BLaER1 treated with 17β-estradiol and CSF1 and Interleukin-3, amounts not matched to agents 10 nM and 100 nM (cell line): ENCODE data around the gene CAMKMT.

Experiments
- H3K27ac ChIP-seq, 11 experiments: shearing (Covaris generic); formaldehyde crosslinking; 2 replicates each; pipeline ENCODE4 v1.8.1; 2022
- H3K27me3 ChIP-seq, 11 experiments: shearing (Covaris generic); formaldehyde crosslinking; 2 replicates each; pipeline ENCODE4 v1.8.1; 2022
- H3K36me3 ChIP-seq, 11 experiments: shearing (Covaris generic); formaldehyde crosslinking; 2 replicates each; pipeline ENCODE4 v1.8.1; 2022
- H3K4me1 ChIP-seq, 10 experiments: shearing (Covaris generic); formaldehyde crosslinking; 2 replicates each; pipeline ENCODE4 v1.8.1; 2022
- H3K4me2 ChIP-seq, 11 experiments: shearing (Covaris generic); formaldehyde crosslinking; 2 replicates each; pipeline ENCODE4 v1.8.1; 2022
- H3K4me3 ChIP-seq, 10 experiments: shearing (Covaris generic); formaldehyde crosslinking; 2 replicates each; pipeline ENCODE4 v1.8.1; 2022
- H3K9ac ChIP-seq, 11 experiments: shearing (Covaris generic); formaldehyde crosslinking; 2 replicates each; pipeline ENCODE4 v1.8.1; 2022
- H3K9me3 ChIP-seq, 11 experiments: shearing (Covaris generic); formaldehyde crosslinking; replicated peaks in 1 of 11; 2 replicates each; pipeline ENCODE4 v1.8.1; 2022
- H4K20me1 ChIP-seq, 11 experiments: shearing (Covaris generic); formaldehyde crosslinking; 2 replicates each; pipeline ENCODE4 v1.8.1; 2022
- Cebpa-rat ChIP-seq, 11 experiments: shearing (Covaris generic); IDR thresholded peaks; 2 replicates each; pipeline ENCODE4 v1.8.1; 2022

Gene CAMKMT

GRCh38 chr2:44772669-44773378 lies 411.1 kb downstream of the CAMKMT start:
- H3K4me3 ChIP-seq: no peak overlapping the region
- peaks cover under 1 to 13% (median 12%) of the 10 kb centered on the region in 10 experiments; a peak in 19 of 20 replicates for H3K4me1 ChIP-seq
- no peaks in the 10 kb centered on the region for H3K36me3 ChIP-seq

GRCh38 chr2:44774826-44775492 lies 413.2 kb downstream of the CAMKMT start:
- no peak overlapping the region for H3K27ac ChIP-seq
- no peak for TF ChIP-seq Cebpa-rat (IDR thresholded peaks at IDR 0.05)

More at GRCh38 chr2:44772669-44773378, 411.1 kb downstream of the CAMKMT start:
- H4K20me1 ChIP-seq: no peaks in the 10 kb centered on the region
- no peak overlapping the region for H3K27ac ChIP-seq
- H3K4me2 ChIP-seq: no peak overlapping the region
- peaks cover 0 to 4% (median 0%) of the 10 kb centered on the region in 11 experiments; a peak in 1 of 22 replicates for H3K27me3 ChIP-seq
- no peak for TF ChIP-seq Cebpa-rat (IDR thresholded peaks at IDR 0.05)
- H3K9me3 ChIP-seq: no peaks in the 10 kb centered on the region
- no peak overlapping the region for H3K9ac ChIP-seq

GRCh38 chr2:44777036-44777435 lies 415.3 kb downstream of the CAMKMT start:
- Histone ChIP-seq H3K27me3 (no peaks in the 10 kb centered on the region), H3K27ac (no peak overlapping the region; a peak in 1 of 22 replicates), H3K9me3 (peaks cover 2 to 18% (median 6%) of the 10 kb centered on the region in 11 experiments; a peak in 16 of 22 replicates), H3K9ac (peak overlapping the region in 1 of 11 experiments; percentile 53; a peak in 1 of 22 replicates), H3K4me1 (peaks cover 16 to 34% (median 32%) of the 10 kb centered on the region in 10 experiments), H4K20me1 (no peaks in the 10 kb centered on the region; a peak in 1 of 22 replicates), H3K4me3 (no peak overlapping the region), H3K36me3 (no peaks in the 10 kb centered on the region), H3K4me2 (peak overlapping the region in 10 of 11 experiments; percentile 90 to 95 (median 93); a peak in 20 of 22 replicates)
- TF ChIP-seq Cebpa-rat (IDR thresholded peaks at IDR 0.05): no peak

More at GRCh38 chr2:44774826-44775492, 413.2 kb downstream of the CAMKMT start:
- Histone ChIP-seq H3K9me3 (0 out of 22 replicates have a peak, but pooled peaks cover 0 to under 1% (median 0%) of the 10 kb centered on the region in 11 experiments), H3K9ac (no peak overlapping the region), H3K27me3 (no peaks in the 10 kb centered on the region), H3K4me3 (no peak overlapping the region), H3K36me3 (no peaks in the 10 kb centered on the region), H3K4me2 (no peak overlapping the region), H3K4me1 (peaks cover 16 to 34% (median 32%) of the 10 kb centered on the region in 10 experiments), H4K20me1 (no peaks in the 10 kb centered on the region; a peak in 1 of 22 replicates)

- Histone ChIP-seq H3K36me3 (no peaks in the 10 kb centered on the region), H3K4me1 (peaks cover 16 to 34% (median 32%) of the 10 kb centered on the region in 10 experiments), H3K4me2 (peak overlapping the region; percentile 90 to 95 (median 93)), H3K9me3 (peaks cover 7 to 23% (median 11%) of the 10 kb centered on the region in 11 experiments; a peak in 20 of 22 replicates), H3K27me3 (no peaks in the 10 kb centered on the region), H4K20me1 (no peaks in the 10 kb centered on the region; a peak in 1 of 22 replicates), H3K4me3 (peak overlapping the region in 5 of 10 experiments; percentile 19 to 58 (median 43); a peak in 4 of 20 replicates), H3K9ac (peak overlapping the region in 3 of 11 experiments; percentile 53 to 60 (median 59); a peak in 2 of 22 replicates), H3K27ac (peak overlapping the region in 4 of 11 experiments; percentile 62 to 66 (median 62); a peak in 4 of 22 replicates)
- TF ChIP-seq Cebpa-rat (IDR thresholded peaks at IDR 0.05): no peak
Measured at GRCh38 chr2:44777537-44777936, 415.8 kb downstream of the CAMKMT start.

GRCh38 chr2:44778221-44778654 lies 416.5 kb downstream of the CAMKMT start:
- Histone ChIP-seq H3K4me3 (peak overlapping the region in 9 of 10 experiments; percentile 26 to 58 (median 43); a peak in 15 of 20 replicates), H3K36me3 (no peaks in the 10 kb centered on the region), H4K20me1 (no peaks in the 10 kb centered on the region; a peak in 1 of 22 replicates), H3K4me2 (peak overlapping the region; percentile 90 to 95 (median 93)), H3K27me3 (no peaks in the 10 kb centered on the region), H3K4me1 (peaks cover 16 to 34% (median 32%) of the 10 kb centered on the region in 10 experiments), H3K9ac (peak overlapping the region in 8 of 11 experiments; percentile 15 to 66 (median 54); a peak in 12 of 22 replicates), H3K27ac (peak overlapping the region in 7 of 11 experiments; percentile 31 to 66 (median 62); a peak in 12 of 22 replicates), H3K9me3 (peaks cover 10 to 27% (median 16%) of the 10 kb centered on the region in 11 experiments; a peak in 20 of 22 replicates)
- TF ChIP-seq Cebpa-rat (IDR thresholded peaks at IDR 0.05): no peak

GRCh38 chr2:44778671-44779476 lies 417.1 kb downstream of the CAMKMT start:
- Histone ChIP-seq H3K9me3 (peaks cover 10 to 27% (median 16%) of the 10 kb centered on the region in 11 experiments; a peak in 20 of 22 replicates), H3K36me3 (no peaks in the 10 kb centered on the region), H3K27me3 (no peaks in the 10 kb centered on the region), H4K20me1 (no peaks in the 10 kb centered on the region; a peak in 1 of 22 replicates), H3K27ac (peak overlapping the region in 9 of 11 experiments; percentile 7 to 66 (median 53); a peak in 16 of 22 replicates), H3K4me3 (peak overlapping the region; percentile 11 to 58 (median 42); a peak in 16 of 20 replicates), H3K4me2 (peak overlapping the region; percentile 90 to 95 (median 93)), H3K4me1 (peaks cover 16 to 34% (median 32%) of the 10 kb centered on the region in 10 experiments), H3K9ac (peak overlapping the region in 9 of 11 experiments; percentile 25 to 66 (median 53); a peak in 18 of 22 replicates)
- TF ChIP-seq Cebpa-rat (IDR thresholded peaks at IDR 0.05): peak in 3 of 11 experiments; percentile 13 to 38 (median 19); a peak in 1 of 22 replicates

GRCh38 chr2:44779793-44780192 lies 418.0 kb downstream of the CAMKMT start:
- peak overlapping the region in 1 of 11 experiments; percentile 58; a peak in 1 of 22 replicates for H3K27ac ChIP-seq

GRCh38 chr2:44780406-44780805 lies 418.7 kb downstream of the CAMKMT start:
- H3K4me2 ChIP-seq: no peak overlapping the region
- no peaks in the 10 kb centered on the region for H3K36me3 ChIP-seq
- peaks cover 16 to 34% (median 32%) of the 10 kb centered on the region in 10 experiments for H3K4me1 ChIP-seq
- no peaks in the 10 kb centered on the region for H3K27me3 ChIP-seq
- no peak overlapping the region for H3K9ac ChIP-seq
- no peak for TF ChIP-seq Cebpa-rat (IDR thresholded peaks at IDR 0.05)
- no peak overlapping the region for H3K4me3 ChIP-seq
- no peak overlapping the region for H3K27ac ChIP-seq
- peaks cover 10 to 27% (median 16%) of the 10 kb centered on the region in 11 experiments; a peak in 20 of 22 replicates for H3K9me3 ChIP-seq
- no peaks in the 10 kb centered on the region; a peak in 1 of 22 replicates for H4K20me1 ChIP-seq

More at GRCh38 chr2:44779793-44780192, 418.0 kb downstream of the CAMKMT start:
- no peaks in the 10 kb centered on the region for H3K36me3 ChIP-seq
- H3K4me2 ChIP-seq: peak overlapping the region in 9 of 11 experiments; percentile 90 to 95 (median 93); a peak in 13 of 22 replicates
- TF ChIP-seq Cebpa-rat (IDR thresholded peaks at IDR 0.05): no peak
- no peaks in the 10 kb centered on the region; a peak in 1 of 22 replicates for H4K20me1 ChIP-seq
- no peaks in the 10 kb centered on the region for H3K27me3 ChIP-seq
- H3K9me3 ChIP-seq: peaks cover 10 to 27% (median 16%) of the 10 kb centered on the region in 11 experiments; a peak in 20 of 22 replicates
- no peak overlapping the region for H3K4me3 ChIP-seq
- H3K9ac ChIP-seq: no peak overlapping the region
- peaks cover 16 to 34% (median 32%) of the 10 kb centered on the region in 10 experiments for H3K4me1 ChIP-seq
